GM12875 (cell line): ENCODE results near the gene GPR108.

Experiments used
- H3K4me3 ChIP-seq: one replicate; pipeline ENCODE4 v1.5.1; 2011; ENCODE audit warnings: low read depth, low read length, control low read depth
- TF ChIP-seq, protein P1 (sequence below): IDR thresholded peaks from 2 replicates; pipeline ENCODE4 v1.5.1; 2011; ENCODE audit warnings: low read depth, mild to moderate bottlenecking, control low read depth, inconsistent platforms, low read length, moderate library complexity, borderline replicate concordance; ENCODE audit not compliant: insufficient read depth

Gene GPR108

DNA sequence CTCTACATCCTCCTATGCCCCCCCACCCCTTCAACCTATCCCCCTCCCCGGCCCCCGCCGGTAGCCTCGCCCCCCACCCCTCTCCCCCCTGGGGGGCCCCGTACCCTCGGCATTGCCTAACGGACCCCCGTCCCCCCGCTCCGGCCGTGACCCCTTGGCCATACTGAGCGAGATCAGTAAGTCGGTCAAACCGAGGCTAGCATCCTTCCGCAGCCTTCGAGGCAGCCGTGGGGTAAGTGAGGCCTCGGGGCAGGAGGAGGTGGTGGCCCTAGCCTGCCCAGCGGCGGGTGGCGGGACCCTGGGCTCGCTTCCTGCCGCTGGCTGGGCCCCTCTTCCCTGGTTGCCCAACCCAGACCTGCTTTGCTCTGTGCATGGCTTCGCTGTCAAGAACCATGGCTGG lies 8.6 kb upstream of the GPR108 start:
- H3K4me3 ChIP-seq = no peak overlapping the region
- TF ChIP-seq, protein P1, sequence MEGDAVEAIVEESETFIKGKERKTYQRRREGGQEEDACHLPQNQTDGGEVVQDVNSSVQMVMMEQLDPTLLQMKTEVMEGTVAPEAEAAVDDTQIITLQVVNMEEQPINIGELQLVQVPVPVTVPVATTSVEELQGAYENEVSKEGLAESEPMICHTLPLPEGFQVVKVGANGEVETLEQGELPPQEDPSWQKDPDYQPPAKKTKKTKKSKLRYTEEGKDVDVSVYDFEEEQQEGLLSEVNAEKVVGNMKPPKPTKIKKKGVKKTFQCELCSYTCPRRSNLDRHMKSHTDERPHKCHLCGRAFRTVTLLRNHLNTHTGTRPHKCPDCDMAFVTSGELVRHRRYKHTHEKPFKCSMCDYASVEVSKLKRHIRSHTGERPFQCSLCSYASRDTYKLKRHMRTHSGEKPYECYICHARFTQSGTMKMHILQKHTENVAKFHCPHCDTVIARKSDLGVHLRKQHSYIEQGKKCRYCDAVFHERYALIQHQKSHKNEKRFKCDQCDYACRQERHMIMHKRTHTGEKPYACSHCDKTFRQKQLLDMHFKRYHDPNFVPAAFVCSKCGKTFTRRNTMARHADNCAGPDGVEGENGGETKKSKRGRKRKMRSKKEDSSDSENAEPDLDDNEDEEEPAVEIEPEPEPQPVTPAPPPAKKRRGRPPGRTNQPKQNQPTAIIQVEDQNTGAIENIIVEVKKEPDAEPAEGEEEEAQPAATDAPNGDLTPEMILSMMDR = no peak

DNA sequence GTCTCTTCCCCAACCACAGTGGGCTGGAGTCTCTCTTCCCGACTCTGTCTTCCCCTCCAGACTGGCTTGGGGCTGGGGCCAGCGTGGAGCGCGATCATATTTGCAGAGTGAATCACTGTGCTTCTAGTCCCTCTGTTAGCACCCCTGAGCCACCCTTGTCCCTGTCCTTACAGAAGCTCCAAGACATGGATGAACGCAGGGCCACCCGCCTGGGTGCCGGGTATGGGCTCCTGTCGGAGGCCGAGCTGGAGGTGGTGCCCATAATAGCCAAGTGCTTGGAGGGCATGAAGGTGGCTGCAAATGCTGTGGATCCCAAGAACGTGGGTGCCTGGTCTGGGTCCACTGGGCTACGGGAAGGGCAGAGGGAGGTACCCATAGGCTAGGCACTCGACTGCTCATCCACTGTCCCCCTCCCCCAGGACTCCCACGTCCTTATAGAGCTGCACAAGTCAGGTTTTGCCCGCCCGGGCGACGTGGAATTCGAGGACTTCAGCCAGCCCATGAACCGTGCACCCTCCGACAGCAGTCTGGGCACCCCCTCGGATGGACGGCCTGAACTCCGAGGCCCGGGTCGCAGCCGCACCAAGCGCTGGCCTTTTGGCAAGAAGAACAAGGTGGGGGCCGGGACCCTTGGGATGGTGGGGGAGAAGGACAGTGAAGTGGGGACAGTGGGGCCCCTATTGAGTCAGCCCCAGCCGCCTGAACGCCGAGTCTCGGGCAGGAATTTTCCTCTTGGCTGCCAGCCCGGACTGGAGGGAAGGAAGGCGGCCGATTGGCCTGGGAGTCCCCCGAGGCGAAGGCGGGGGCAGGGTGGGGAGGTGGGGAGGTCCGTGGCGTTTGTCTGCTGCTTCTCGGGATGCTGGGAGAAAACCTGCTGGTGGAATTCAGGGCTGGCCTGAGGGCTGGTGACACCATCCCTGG lies 7.3 kb upstream of the GPR108 start:
- TF ChIP-seq, protein P1 = no peak
- no peak overlapping the region for H3K4me3 ChIP-seq

DNA sequence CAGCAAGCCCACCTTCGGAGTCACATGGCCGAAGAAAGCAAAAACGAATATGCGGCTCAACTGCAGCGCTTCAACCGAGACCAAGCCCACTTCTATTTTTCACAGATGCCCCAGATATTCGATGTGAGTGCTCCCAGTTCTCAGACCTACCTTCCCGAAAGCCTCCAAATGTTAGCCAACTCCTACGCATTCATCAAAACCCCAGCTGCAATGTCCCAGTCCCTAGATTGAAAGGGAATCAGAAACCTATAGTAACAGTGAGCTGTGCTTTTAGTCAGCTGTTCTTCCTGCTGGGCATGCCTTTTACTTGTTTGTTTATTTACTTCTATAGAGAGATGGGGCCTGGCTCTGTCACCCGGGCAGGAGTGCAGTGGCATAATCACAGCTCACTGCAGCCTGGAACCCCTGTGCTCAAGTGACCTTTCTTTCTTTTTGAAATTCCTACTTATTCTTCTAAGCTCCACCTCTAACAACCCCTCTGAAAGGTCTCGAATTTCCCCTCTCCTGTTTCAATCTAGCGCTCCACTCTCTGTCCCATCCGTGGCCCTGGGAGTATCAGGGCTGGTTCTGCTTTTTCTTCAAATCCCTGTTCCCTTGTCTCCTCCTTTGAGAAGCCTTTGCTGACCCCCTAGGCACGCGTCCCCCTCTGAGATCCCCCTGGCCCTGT lies 6.5 kb upstream of the GPR108 start:
- no peak overlapping the region for H3K4me3 ChIP-seq
- TF ChIP-seq, protein P1 = no peak

DNA sequence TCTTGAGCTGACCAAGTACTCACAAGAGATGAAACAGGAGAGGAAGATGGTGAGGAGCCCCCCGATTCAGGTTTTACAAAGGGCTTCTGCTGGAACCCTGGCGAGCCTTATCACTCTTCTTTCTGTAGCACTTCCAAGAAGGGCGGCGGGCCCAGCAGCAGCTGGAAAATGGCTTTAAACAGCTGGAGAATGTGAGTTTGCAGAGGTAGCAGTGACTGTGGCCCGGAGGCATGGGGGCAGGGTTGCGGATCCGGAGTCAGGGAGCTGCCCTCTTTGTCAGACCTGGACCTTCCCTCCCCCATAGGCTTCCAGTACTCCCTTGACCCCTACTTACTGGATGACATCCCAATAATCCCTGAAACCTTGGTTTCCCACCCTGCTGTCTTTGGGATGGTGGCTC lies 5.7 kb upstream of the GPR108 start:
- TF ChIP-seq, protein P1 = no peak
- H3K4me3 ChIP-seq = no peak overlapping the region

DNA sequence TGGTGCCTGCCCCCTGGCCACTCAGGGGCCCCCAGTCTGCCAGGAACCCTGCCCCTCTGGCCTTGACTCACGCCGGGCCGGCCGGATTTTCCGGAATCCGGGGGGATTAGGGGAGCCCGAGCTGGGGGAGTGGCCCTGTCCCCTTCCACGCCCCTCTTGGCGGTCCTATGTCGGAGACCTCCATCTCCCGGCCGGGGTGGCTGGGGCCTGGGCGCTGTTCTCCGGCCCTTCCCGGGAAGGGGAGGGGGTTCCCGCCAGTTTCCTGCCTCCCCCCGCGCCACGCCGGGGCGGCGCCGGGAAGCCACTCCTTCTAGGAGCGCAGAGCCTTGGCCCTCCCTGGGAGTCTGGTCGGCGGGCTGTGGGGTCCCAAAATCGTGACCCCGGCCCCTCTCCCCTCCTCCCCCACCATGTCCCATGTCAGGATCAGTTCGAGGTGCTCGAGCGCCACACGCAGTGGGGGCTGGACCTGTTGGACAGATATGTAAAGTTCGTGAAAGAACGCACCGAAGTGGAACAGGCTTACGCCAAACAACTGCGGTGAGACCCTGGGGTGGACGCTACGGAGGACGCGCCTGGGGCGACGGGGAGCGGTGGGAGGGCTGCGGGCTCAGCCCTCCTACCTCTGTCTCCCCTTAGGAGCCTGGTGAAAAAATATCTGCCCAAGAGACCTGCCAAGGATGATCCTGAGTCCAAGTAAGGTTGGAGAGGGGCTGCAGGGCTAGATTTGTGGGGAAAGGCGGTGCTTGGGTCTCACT lies 3.4 kb upstream of the GPR108 start:
- TF ChIP-seq, protein P1 = no peak
- peak overlapping the region; percentile 82 for H3K4me3 ChIP-seq

DNA sequence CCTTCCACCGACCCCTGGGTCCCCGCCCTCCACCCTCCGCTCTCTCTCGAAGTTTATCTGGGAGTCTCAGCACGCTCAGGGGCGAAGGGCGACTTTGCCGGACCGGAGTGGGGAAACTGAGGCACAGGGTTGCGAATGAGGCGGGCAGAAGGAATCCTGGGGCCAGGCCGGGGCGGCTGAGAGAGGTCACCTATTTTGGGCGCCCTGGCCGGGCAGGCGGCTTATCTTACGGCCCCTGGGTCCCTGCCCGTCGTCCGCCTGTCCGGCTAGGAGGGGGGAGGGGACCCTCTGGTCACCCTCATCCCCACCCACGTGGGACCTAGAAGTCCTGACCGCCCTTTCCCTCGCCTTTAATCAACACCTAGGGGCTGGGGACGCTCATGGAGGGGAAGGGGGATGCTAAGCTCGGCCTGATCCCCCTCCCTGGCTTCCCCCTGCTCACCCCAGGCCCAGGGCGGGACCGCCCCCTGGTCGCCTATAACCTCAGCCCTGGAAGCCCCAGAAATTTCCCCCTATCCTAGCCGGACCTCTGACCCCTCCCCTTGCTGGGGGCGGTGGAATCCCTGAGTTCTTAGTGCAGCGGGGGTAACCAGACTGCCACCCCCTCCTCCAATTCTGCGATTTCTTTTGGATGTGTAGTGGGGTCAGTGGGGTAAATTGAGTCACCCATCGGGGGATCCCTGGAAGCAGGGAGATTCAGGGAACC lies 2.7 kb upstream of the GPR108 start:
- TF ChIP-seq, protein P1 = no peak
- H3K4me3 ChIP-seq = peak overlapping the region; percentile 82
